GM12878 (cell line): Measurements from ENCODE around the gene ADGRG1.

Experiments used
- CTCF ChIP-seq, 3 experiments: IDR thresholded peaks in 2 of 3; conservative IDR thresholded peaks in 1 of 3; 2 replicates each; pipeline ENCODE4 v1.5.1; 2011; ENCODE audit warnings: low read depth in 3 of 3, low read length in 3 of 3, mild to moderate bottlenecking in 3 of 3, control low read depth in 2 of 3, moderate library complexity in 2 of 3, inconsistent platforms in 1 of 3, mixed read lengths in 1 of 3; ENCODE audit not compliant: control insufficient read depth in 2 of 3, insufficient read depth in 1 of 3; ENCODE audit errors: extremely low read depth in 1 of 3
- POLR2AphosphoS5 ChIP-seq: IDR thresholded peaks from 2 replicates; pipeline ENCODE4 v1.6.1; 2011; ENCODE audit warnings: mild to moderate bottlenecking, low read length, inconsistent platforms

DNA sequence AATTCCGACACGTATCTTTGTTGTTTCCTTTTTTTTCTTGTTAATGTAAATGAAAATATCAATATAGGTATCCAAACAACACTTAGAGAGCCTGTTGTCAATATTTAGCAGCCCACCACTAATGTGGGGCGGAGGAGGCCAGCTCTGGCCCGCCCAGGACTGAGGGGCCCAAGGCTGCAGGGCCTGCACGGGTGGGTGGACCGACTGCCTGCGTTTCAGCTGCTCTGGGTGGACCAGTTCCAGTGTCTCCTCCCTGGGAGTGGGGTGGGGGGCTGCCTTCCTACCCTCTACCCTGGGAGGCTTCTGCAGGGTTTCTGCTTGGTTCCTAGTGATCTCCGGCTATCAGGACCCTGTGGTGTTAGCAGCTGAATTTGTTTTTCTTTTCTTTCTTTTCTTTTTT lies 15.9 kb upstream of the ADGRG1 start:
- TF ChIP-seq CTCF (IDR thresholded peaks at IDR 0.05 in 2 of 3, conservative IDR thresholded peaks at IDR 0.05 in 1 of 3; ENCODE audit: control insufficient read depth in 2 of 3, extremely low read depth in 1 of 3, insufficient read depth in 1 of 3, low read depth in 3 of 3, low read length in 3 of 3) (no peak), POLR2AphosphoS5 (no peak)
